Heart right ventricle (tissue), 16 donors: ENCODE results near the gene SPARC. TPM values are rescaled to one million over a fixed set of nuclear protein-coding genes. Genes with fewer than 3 reads are reported as not detected.

Source experiments
- ATAC-seq, 8 donors: fragments of 200-7000 bp; cut with Tn5 transposase; one replicate each; pipeline ENCODE4 v1.9.1; 2020; ENCODE audit warnings: mild to moderate bottlenecking in 8 of 8, moderate library complexity in 8 of 8, moderate number of reproducible peaks in 1 of 8
- DNase-seq, 2 donors: peaks; one replicate each; pipeline ENCODE4 v3.0.0-alpha.2; 2020
- H3K27ac ChIP-seq, 10 donors: fragments of 200-600 bp; sonication (generic) in 2 of 10; one replicate each; pipeline versions ENCODE4 v1.5.0 to v1.8.0; 2020 to 2022; ENCODE audit warnings: mild to moderate bottlenecking in 3 of 10
- H3K27me3 ChIP-seq, 7 donors: fragments of 200-600 bp; one replicate each; pipeline ENCODE4 v1.8.0; 2021 to 2022; ENCODE audit warnings: mild to moderate bottlenecking in 2 of 7
- H3K36me3 ChIP-seq, 9 donors: fragments of 200-600 bp; sonication (generic) in 1 of 9; one replicate each; pipeline versions ENCODE4 v1.5.0 to v1.8.0; 2020 to 2022; ENCODE audit warnings: mild to moderate bottlenecking in 2 of 9
- H3K4me1 ChIP-seq, 9 donors: fragments of 200-600 bp; sonication (generic) in 1 of 9; one replicate each; pipeline versions ENCODE4 v1.5.0 to v1.8.0; 2020 to 2022; ENCODE audit warnings: mild to moderate bottlenecking in 4 of 9
- H3K4me3 ChIP-seq, 10 donors: fragments of 200-600 bp; sonication (generic) in 2 of 10; one replicate each; pipeline versions ENCODE4 v1.5.0 to v1.8.0; 2020 to 2022; ENCODE audit warnings: mild to moderate bottlenecking in 7 of 10, moderate library complexity in 2 of 10
- H3K9me3 ChIP-seq, 11 donors: fragments of 200-600 bp in 10 of 11; sonication (generic) in 2 of 11; one replicate each; pipeline versions ENCODE4 v1.5.0 to v1.8.0; 2013 to 2022; ENCODE audit warnings: mild to moderate bottlenecking in 2 of 11, control low read depth in 1 of 11, moderate library complexity in 1 of 11
- CTCF ChIP-seq, 9 donors: fragments of 200-600 bp; sonication (generic) in 2 of 9; IDR thresholded peaks; one replicate each; pipeline versions ENCODE4 v1.5.0 to v1.8.0; 2021 to 2022; ENCODE audit warnings: antibody characterized with exemption in 9 of 9, mild to moderate bottlenecking in 5 of 9, moderate library complexity in 1 of 9
- WGBS, 2 donors: extraction: QIAGEN DNeasy Blood & Tissue Kit; methylation state at CpG; one replicate each; pipeline ENCODE4 v1.1.7; 2013; ENCODE audit warnings: inconsistent platforms in 1 of 2; 5-methylcytosine and 5-hydroxymethylcytosine counted together
- intact Hi-C, 10 donors: fragments of 100-400 bp; cut with DNase I; formaldehyde crosslinking; loops; one replicate each; pipeline versions ENCODE4 v1.11.1 to v1.14.2; 2022
- polyA plus RNA-seq, 2 donors: library from polyadenylated mRNA; stranded (reverse); fragments of 200-250 nt; gene quantifications; one replicate each; pipeline ENCODE4 v1.2.3, GENCODE V29; 2013
- total RNA-seq, 10 donors: library from RNA; stranded (reverse); fragmentation: NEBNext Ultra II Directional in 3 of 10; extraction: Animal tissue kit (Norgen Biotek cat#: 25700) in 3 of 10; gene quantifications; one replicate each; pipeline versions ENCODE4 v1.2.1 to v1.2.4, GENCODE V29; 2021 to 2023
- donor health status: Arrhythmogenic right ventricular cardiomyopathy.
- donor health status: ischemic (EF 13 %, LVEDD 7.1; RV severe dilation, severe dysfunction).
- donor health status: healthy with polysubstance abuse.
- donor health status: DM: no; HTN: yes; CAD: no.
- donor health status: DM: no; HTN: no; CAD: no.
- donor health status: ischemic (EF 25% LVEDD 6.9; RV normal size, moderate dysfunction).
- donor health status: ischemic (EF 25% LVEDD 5.7; RV mildly dilated, moderate dysfunction).
- donor health status: healthy.
- donor health status: DM: yes; HTN: yes; CAD: no.
- donor health status: Ischemic cardiomyopathy.
- donor health status: ischemic (EF 35%, LVEDD 5.7; RV mildly dilated, moderate dysfunction).
- donor health status: nonischemic (EF 11% LVEDD 7.7; RV severe dilation, severe dysfunction).
- donor health status: DM: yes; HTN: yes; CAD: no.
- donor health status: PGD.
- donor health status: ischemic (EF 29% LVEDD 5.4; RV normal size, mild dysfunction).
- donor health status: nonischemic (EF 23%, LVEDD 6.1; RV moderate dilation, normal function).

Gene SPARC
- total and polyA plus RNA-seq, 12 donors = 144 to 1,135 (median 456) TPM

GRCh38 chr5:151659001-151659754 lies 27.5 kb downstream of the SPARC start:
- peak overlapping the region in 8 of 10 donors; percentile 3 to 84 (median 32) for H3K27ac ChIP-seq
- WGBS, 2 donors = 21 to 25% methylated on average over 10 of the region's 10 CpGs

GRCh38 chr5:151657114-151657513 lies 29.6 kb downstream of the SPARC start:
- ATAC-seq (no peak), DNase-seq (no peak)
- Histone ChIP-seq H3K36me3 (peaks cover 0 to 13% (median 0%) of the 10 kb centered on the region in 9 donors), H3K9me3 (no peaks in the 10 kb centered on the region), H3K4me1 (peaks cover 0 to 24% (median 6%) of the 10 kb centered on the region in 9 donors), H3K4me3 (no peak overlapping the region), H3K27ac (no peak overlapping the region), H3K27me3 (no peaks in the 10 kb centered on the region)
- no peak for TF ChIP-seq CTCF (IDR thresholded peaks at IDR 0.05)
- 89 to 100% methylated on average over 1 of the region's 1 CpG for WGBS, 2 donors
- intact Hi-C loops = loop anchor here in 4 of 10 donors (5.0 to 10.0 kb wide), 5 partner anchors 65 to 858 kb away; no protein-coding TSS in a partner anchor

More at GRCh38 chr5:151659001-151659754, 27.5 kb downstream of the SPARC start:
- intact Hi-C loops = loop anchor here in 9 of 10 donors (1.0 to 10.0 kb wide), 11 partner anchors 60 to 856 kb away; no protein-coding TSS in a partner anchor
- peaks cover 0 to 33% (median 3%) of the 10 kb centered on the region in 9 donors for H3K36me3 ChIP-seq
- DNase-seq = peak; percentile 88
- ATAC-seq = peak; percentile 76 to 91 (median 82)
- no peak overlapping the region for H3K4me3 ChIP-seq
- peak; percentile 88 to 97 (median 91) for TF ChIP-seq CTCF (IDR thresholded peaks at IDR 0.05)
- H3K9me3 ChIP-seq = no peaks in the 10 kb centered on the region
- H3K4me1 ChIP-seq = peaks cover 8 to 41% (median 22%) of the 10 kb centered on the region in 9 donors
- no peaks in the 10 kb centered on the region for H3K27me3 ChIP-seq

- 83 to 95% methylated on average over 4 of the region's 4 CpGs for WGBS, 2 donors
- Histone ChIP-seq H3K4me1 (peaks cover 0 to 22% (median 6%) of the 10 kb centered on the region in 9 donors), H3K9me3 (no peaks in the 10 kb centered on the region), H3K27ac (no peak overlapping the region), H3K36me3 (peaks cover 0 to 5% (median 0%) of the 10 kb centered on the region in 9 donors), H3K4me3 (no peak overlapping the region), H3K27me3 (no peaks in the 10 kb centered on the region)
- no peak for DNase-seq
- no peak for ATAC-seq
- intact Hi-C loops = loop anchor here in 4 of 10 donors (5.0 to 10.0 kb wide), 5 partner anchors 66 to 858 kb away; no protein-coding TSS in a partner anchor
- no peak for TF ChIP-seq CTCF (IDR thresholded peaks at IDR 0.05)
These were observed 30.4 kb downstream of the SPARC start for GRCh38 chr5:151656311-151656710.

GRCh38 chr5:151651997-151652645 lies 34.6 kb downstream of the SPARC start:
- Histone ChIP-seq H3K27ac (no peak overlapping the region), H3K4me3 (no peak overlapping the region), H3K4me1 (no peaks in the 10 kb centered on the region), H3K27me3 (no peaks in the 10 kb centered on the region), H3K36me3 (no peaks in the 10 kb centered on the region), H3K9me3 (no peaks in the 10 kb centered on the region)
- DNase-seq (peak; percentile 78 to 81), ATAC-seq (peak; percentile 87 to 96 (median 94))
- WGBS, 2 donors = 0 to 2% methylated on average over 6 of the region's 6 CpGs
- peak; percentile 69 to 89 (median 86) for TF ChIP-seq CTCF (IDR thresholded peaks at IDR 0.05)
- intact Hi-C loops = loop anchor here (1.0 to 10.0 kb wide), 10 partner anchors 127 to 863 kb away; partner anchors contain the start of gene SLC36A1 (in 10 of the 10)
